Measurements from ENCODE around the gene ANTXR1. TPM values are rescaled to one million over a fixed set of nuclear protein-coding genes. Genes with fewer than 3 reads are reported as not detected.

Gene ANTXR1
- total and polyA plus RNA-seq, 9 of the 15 experiments (the other 6 are each of a cell fraction or from before 2014, with no cell fraction given), result 0.07 to 1.00 (median 0.54) TPM

- no peaks in the 10 kb centered on the region for H4K20me1 ChIP-seq (replicated peaks; ENCODE audit: control insufficient read depth, insufficient read depth, low read length)
- TF ChIP-seq STAG1 (CRISPR knock-in tag; IDR thresholded peaks at IDR 0.05; ENCODE audit: borderline replicate concordance) (no peak), STAT5B (CRISPR knock-in tag; IDR thresholded peaks at IDR 0.05) (no peak), NFE2L1 (tag; IDR thresholded peaks at IDR 0.05; ENCODE audit: borderline replicate concordance, low read depth) (no peak), TOE1 (IDR thresholded peaks at IDR 0.05; ENCODE audit: borderline replicate concordance) (no peak), TOE1 (CRISPR knock-in tag; IDR thresholded peaks at IDR 0.05; ENCODE audit: borderline replicate concordance, low read depth) (no peak), PCBP1 (IDR thresholded peaks at IDR 0.05; ENCODE audit: low read depth, low read length, poor library complexity, severe bottlenecking) (no peak), ZNF165 (CRISPR knock-in tag; IDR thresholded peaks at IDR 0.05; ENCODE audit: borderline replicate concordance) (no peak), POLR3A (IDR thresholded peaks at IDR 0.05; ENCODE audit: borderline replicate concordance, extremely low read depth, insufficient read depth, insufficient read length) (no peak), ZFP30 (CRISPR knock-in tag; IDR thresholded peaks at IDR 0.05; ENCODE audit: borderline replicate concordance) (no peak), L3MBTL2 (IDR thresholded peaks at IDR 0.05) (no peak), ZC3H11A (IDR thresholded peaks at IDR 0.05; ENCODE audit: low read depth, low read length) (no peak), ZNF76 (CRISPR knock-in tag; IDR thresholded peaks at IDR 0.05; ENCODE audit: borderline replicate concordance) (no peak), ZSCAN29 (IDR thresholded peaks at IDR 0.05) (no peak), CHD2 (IDR thresholded peaks at IDR 0.05; ENCODE audit: low read depth, low read length) (no peak), CBFA2T2 (conservative IDR thresholded peaks at IDR 0.05) (no peak), GTF2E2 (tag; IDR thresholded peaks at IDR 0.05) (no peak), HDGF (IDR thresholded peaks at IDR 0.05) (no peak), MECOM (CRISPR knock-in tag; IDR thresholded peaks at IDR 0.05) (no peak)
- TF ChIP-seq, protein P1, sequence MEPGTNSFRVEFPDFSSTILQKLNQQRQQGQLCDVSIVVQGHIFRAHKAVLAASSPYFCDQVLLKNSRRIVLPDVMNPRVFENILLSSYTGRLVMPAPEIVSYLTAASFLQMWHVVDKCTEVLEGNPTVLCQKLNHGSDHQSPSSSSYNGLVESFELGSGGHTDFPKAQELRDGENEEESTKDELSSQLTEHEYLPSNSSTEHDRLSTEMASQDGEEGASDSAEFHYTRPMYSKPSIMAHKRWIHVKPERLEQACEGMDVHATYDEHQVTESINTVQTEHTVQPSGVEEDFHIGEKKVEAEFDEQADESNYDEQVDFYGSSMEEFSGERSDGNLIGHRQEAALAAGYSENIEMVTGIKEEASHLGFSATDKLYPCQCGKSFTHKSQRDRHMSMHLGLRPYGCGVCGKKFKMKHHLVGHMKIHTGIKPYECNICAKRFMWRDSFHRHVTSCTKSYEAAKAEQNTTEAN (CRISPR knock-in tag; IDR thresholded peaks at IDR 0.05), result no peak
These were observed 225.6 kb downstream of the ANTXR1 start for GRCh38 chr2:69238449-69239031.

More at GRCh38 chr2:69238449-69239031, 225.6 kb downstream of the ANTXR1 start:
- Histone ChIP-seq H2AFZ (ENCODE audit: low read depth, low read length) (no peak overlapping the region), H3K9ac (ENCODE audit: insufficient read depth in 1 of 2, low read depth in 2 of 2, low read length in 2 of 2) (no peak overlapping the region), H3K9me3 (replicated peaks; ENCODE audit: control insufficient read depth, insufficient read depth, low read depth, low read length) (no peaks in the 10 kb centered on the region), H3K9me1 (ENCODE audit: control insufficient read depth, insufficient read depth, low read length) (no peaks in the 10 kb centered on the region), H3K4me2 (ENCODE audit: insufficient read depth, low read length) (no peak overlapping the region), H3K79me2 (ENCODE audit: control insufficient read depth, insufficient read depth, low read length) (no peaks in the 10 kb centered on the region), H3K36me3 (ENCODE audit: control insufficient read depth, insufficient read depth, low read length) (no peaks in the 10 kb centered on the region), H3K27me3 (ENCODE audit: control insufficient read depth in 2 of 2, insufficient read depth in 2 of 2, low read length in 2 of 2) (peaks cover 2 to 20% of the 10 kb centered on the region in 2 experiments; a peak in 3 of 5 replicates), H3K4me3 (no peak overlapping the region), H3K4me1 (replicated peaks in 1 of 2; ENCODE audit: control insufficient read depth in 2 of 2, insufficient read depth in 2 of 2, low read length in 2 of 2) (no peaks in the 10 kb centered on the region), H3K27ac (ENCODE audit: extremely low read depth, low read depth, low read length) (no peak overlapping the region)
- DNase-seq (ENCODE audit: extremely low read depth in 1 of 4, low spot score in 3 of 4) (no peak), FAIRE-seq (no peak), ATAC-seq (no peak)
- POLR2A ChIA-PET, result interaction anchor here (0.7 kb wide), 1 partner anchor 295 kb away, joined by 3 read pairs; no protein-coding TSS in a partner anchor
- under 1% methylated on average over 6 of the region's 6 CpGs for WGBS (ENCODE audit: insufficient coverage, low coverage, missing lambda C conversion rate)
- in situ Hi-C loops (cut with MboI), result no loop called here
- CTCF ChIA-PET (ENCODE audit: low intra/inter-chr PET ratio), result no interaction called here
- intact Hi-C loops (cut with micrococcal nuclease), result no loop called here
- BruUV-seq (replicated peaks), result no TSS peak
